Activated naive CD4-positive, alpha-beta T cell treated with anti-CD3 and anti-CD28 coated beads, Interleukin-2, amount 50 U/mL, for 24 hours (primary cell): ENCODE results near the gene NR3C1.

Source experiments
- H3K27ac Mint-ChIP-seq: one replicate; pipeline ENCODE4 v1.8.0; 2021; ENCODE audit warnings: mild to moderate bottlenecking, mixed read lengths
- H3K27me3 Mint-ChIP-seq: one replicate; pipeline ENCODE4 v1.8.0; 2021; ENCODE audit warnings: mixed read lengths
- H3K36me3 Mint-ChIP-seq: one replicate; pipeline ENCODE4 v1.8.0; 2021; ENCODE audit warnings: mixed read lengths
- H3K4me1 Mint-ChIP-seq: one replicate; pipeline ENCODE4 v1.8.0; 2021; ENCODE audit warnings: mixed read lengths
- H3K4me3 Mint-ChIP-seq: one replicate; pipeline ENCODE4 v1.8.0; 2021; ENCODE audit warnings: mild to moderate bottlenecking, mixed read lengths
- H3K9me3 Mint-ChIP-seq: one replicate; pipeline ENCODE4 v1.8.0; 2021; ENCODE audit warnings: mixed read lengths

The NR3C1 gene

DNA sequence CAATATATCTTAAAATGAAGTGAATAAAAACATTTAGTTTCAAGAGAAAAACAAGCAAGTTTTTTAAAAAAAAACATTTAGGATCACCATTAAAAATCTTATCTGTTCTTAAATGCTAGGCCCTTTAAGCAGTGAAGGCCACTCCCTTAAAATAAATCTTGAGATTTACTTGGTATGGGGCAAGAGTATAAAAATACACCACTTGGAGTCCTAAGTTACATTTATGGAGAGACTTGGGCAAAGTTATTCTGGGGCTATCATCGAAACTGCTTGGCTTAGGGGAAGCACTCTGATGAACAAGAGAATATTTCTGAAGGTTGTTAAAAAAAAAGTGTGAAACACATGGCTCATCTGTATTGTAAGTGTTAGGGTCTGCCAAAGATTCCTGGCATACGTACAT, 97.4 kb downstream of the NR3C1 start:
- Mint-ChIP-seq H3K9me3 (peaks cover 15% of the 10 kb centered on the region), H3K27ac (no peak overlapping the region), H3K4me3 (no peak overlapping the region), H3K27me3 (no peaks in the 10 kb centered on the region), H3K4me1 (peaks cover 38% of the 10 kb centered on the region), H3K36me3 (peaks cover 37% of the 10 kb centered on the region)

DNA sequence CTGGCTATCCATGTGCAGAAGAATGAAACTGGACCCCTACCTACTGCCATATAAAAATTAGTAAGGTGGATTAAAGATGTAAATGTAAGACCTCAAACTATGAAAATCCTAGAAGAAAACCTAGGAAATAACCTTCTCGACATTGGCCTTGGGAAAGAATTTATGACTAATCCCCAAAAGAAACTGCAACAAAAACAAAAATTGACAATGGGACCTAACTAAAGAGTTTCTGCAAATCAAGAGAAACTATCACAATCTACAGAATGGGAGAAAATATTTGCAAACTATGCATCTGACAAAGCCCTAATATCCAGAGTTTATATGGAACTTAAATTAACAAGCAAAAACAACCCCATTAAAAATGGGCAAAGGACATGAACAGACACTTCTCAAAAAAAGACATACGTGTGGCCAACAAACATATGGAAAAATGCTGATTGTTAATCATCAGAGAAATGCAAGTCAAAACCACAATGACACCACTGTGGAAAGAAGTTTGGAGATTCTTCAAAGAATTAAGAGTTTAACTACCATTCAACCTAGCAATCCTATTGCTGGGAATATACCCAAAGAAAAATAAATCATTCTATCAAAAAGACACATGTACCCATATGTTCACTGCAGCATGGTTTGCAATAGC, 98.5 kb downstream of the NR3C1 start:
- peaks cover 15% of the 10 kb centered on the region for H3K9me3 Mint-ChIP-seq
- H3K36me3 Mint-ChIP-seq: peaks cover 40% of the 10 kb centered on the region

DNA sequence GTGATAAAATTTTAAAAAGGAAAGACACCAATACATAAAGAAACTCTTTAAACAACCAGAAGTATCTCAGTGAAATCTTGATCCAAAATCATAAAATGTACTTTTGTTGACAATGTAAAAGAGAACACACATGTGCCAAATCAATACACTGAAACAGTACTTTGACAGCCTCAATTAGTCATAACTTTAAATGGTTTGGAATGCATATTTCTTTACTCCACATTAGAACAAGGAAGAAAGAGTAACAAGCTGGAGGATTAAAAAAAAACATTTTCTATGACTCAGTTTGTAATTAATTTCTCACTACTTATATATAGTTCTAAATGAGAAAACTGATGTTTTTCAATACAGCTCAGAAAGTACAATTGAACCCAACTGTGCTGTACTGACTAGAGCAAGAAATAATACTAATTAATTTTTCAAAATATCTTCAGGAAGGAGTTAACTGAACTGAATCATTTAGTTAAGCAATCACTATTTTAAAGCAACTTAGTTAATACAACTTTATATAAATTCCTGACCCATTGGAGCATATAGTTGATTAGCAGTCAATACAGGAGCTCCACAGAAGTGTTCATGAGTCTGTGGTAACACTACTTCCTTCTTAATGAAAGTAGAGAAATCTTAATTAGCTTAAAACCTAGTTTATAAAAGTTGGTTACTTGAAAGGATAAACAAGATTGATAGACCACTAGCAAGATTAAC, 101.0 kb downstream of the NR3C1 start:
- Mint-ChIP-seq H3K27ac (peak overlapping the region; percentile 62), H3K9me3 (peaks cover 10% of the 10 kb centered on the region), H3K27me3 (no peaks in the 10 kb centered on the region), H3K4me1 (peaks cover 34% of the 10 kb centered on the region), H3K4me3 (no peak overlapping the region), H3K36me3 (peaks cover 31% of the 10 kb centered on the region)

More for the DNA sequence above, 98.5 kb downstream of the NR3C1 start:
- Mint-ChIP-seq H3K4me1 (peaks cover 38% of the 10 kb centered on the region), H3K27ac (peak overlapping the region; percentile 35), H3K27me3 (no peaks in the 10 kb centered on the region), H3K4me3 (no peak overlapping the region)

DNA sequence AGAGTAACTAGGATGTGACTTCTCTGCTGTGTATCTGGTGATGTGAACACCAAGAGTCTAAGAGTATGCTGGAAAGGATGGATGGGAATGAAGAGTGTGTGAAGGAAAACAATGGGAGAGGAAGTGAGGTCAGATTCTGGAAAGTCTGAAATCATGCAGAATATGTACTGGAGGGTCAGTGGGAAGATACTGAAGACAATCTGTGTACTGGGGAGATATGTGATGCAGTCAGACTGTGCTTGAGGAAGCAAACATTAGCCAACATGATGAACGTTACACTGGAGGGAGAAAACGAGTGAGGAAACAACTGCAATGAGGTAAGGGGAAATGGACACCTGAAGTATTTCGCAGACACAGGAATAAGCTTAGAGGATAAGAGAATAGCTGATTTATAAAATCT, 105.7 kb downstream of the NR3C1 start:
- Mint-ChIP-seq H3K4me3 (no peak overlapping the region), H3K27me3 (no peaks in the 10 kb centered on the region), H3K27ac (no peak overlapping the region), H3K36me3 (peaks cover 27% of the 10 kb centered on the region), H3K4me1 (peaks cover 6% of the 10 kb centered on the region), H3K9me3 (no peaks in the 10 kb centered on the region)

DNA sequence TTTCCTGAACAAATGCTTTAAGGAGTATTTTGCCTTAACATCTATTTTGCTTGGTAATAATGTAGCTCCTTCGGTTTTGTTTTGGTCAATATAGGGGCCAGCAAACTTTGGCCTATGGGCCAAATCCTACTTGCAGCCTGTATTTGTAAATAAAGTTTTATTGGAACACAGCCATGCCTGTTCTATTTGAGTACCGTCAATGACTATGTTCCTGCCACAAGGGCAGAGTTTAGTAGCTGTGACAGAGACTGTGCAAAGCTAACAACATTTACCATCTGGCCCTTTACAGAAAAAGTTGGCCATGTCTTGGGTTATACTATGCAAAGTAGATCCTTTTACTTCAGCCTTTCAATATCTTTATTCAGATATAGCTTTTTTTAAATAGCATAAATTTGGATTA, 113.4 kb downstream of the NR3C1 start:
- no peak overlapping the region for H3K27ac Mint-ChIP-seq
- peaks cover 30% of the 10 kb centered on the region for H3K36me3 Mint-ChIP-seq
- H3K4me1 Mint-ChIP-seq: peaks cover 4% of the 10 kb centered on the region
- H3K4me3 Mint-ChIP-seq: no peak overlapping the region
- no peaks in the 10 kb centered on the region for H3K27me3 Mint-ChIP-seq
- no peaks in the 10 kb centered on the region for H3K9me3 Mint-ChIP-seq

DNA sequence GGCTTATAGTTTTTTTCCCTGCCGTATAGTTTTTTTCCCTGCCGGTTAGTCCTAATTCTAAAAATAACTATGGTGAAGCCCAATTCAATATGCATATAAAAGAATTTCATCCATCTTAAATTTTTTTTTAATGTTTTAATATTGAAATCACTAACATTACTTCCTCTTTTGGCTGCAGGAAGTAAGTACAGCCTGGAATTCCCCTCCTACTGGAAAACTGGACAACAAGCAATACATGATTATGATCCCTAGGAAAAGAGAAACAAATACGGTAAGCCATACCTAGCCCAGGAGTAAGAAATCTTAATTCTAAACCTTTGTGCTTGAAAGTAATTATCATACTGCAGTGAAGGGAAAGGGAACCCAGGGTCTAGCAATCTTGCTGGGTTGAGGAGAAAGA, 119.0 kb downstream of the NR3C1 start:
- no peaks in the 10 kb centered on the region for H3K9me3 Mint-ChIP-seq
- H3K27ac Mint-ChIP-seq: no peak overlapping the region
- no peak overlapping the region for H3K4me3 Mint-ChIP-seq
- H3K36me3 Mint-ChIP-seq: peaks cover 34% of the 10 kb centered on the region
- H3K27me3 Mint-ChIP-seq: no peaks in the 10 kb centered on the region
- H3K4me1 Mint-ChIP-seq: no peaks in the 10 kb centered on the region

DNA sequence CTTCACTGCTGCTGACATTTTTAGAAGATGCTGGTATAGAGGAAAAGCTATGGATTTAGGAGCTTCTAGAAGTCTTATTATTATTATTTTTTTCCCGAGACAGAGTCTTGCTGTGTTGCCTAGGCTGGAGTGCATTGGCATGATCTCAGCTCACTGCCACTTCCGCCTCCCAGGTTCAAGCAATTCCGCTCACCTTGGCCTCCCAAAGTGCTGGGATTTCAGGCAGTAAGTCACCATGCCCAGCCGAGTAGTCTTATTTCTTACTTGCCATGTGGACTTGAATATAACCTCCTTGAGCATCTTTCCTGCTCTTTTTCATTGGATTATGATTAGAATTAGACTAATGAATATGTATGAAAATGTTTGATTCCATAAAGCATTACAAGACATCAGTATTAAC, 119.5 kb downstream of the NR3C1 start:
- no peaks in the 10 kb centered on the region for H3K9me3 Mint-ChIP-seq

DNA sequence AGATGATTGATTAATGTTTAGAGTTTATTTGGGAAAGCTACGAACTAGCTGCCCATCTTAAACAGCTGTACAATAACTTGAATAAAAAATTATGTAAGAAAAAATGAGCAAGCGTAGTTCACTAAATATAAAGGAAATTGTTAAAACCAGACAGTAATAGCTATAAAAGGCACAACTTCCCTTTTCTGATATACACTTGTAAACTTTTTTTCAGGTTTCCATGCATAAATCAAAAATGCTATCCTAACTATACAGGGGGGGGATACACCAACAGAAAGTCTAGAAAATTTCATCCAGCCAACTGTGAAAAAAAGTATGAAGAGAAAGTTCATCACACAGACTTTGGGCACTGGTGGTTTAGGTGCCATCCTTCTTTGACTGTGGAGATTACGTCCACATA, 122.3 kb downstream of the NR3C1 start:
- no peak overlapping the region for H3K27ac Mint-ChIP-seq
- no peak overlapping the region for H3K4me3 Mint-ChIP-seq
- no peaks in the 10 kb centered on the region for H3K27me3 Mint-ChIP-seq
- H3K9me3 Mint-ChIP-seq: no peaks in the 10 kb centered on the region
- peaks cover 33% of the 10 kb centered on the region for H3K36me3 Mint-ChIP-seq
- peaks cover 4% of the 10 kb centered on the region for H3K4me1 Mint-ChIP-seq

More for the DNA sequence above, 119.5 kb downstream of the NR3C1 start:
- no peaks in the 10 kb centered on the region for H3K27me3 Mint-ChIP-seq
- H3K4me1 Mint-ChIP-seq: no peaks in the 10 kb centered on the region
- peaks cover 35% of the 10 kb centered on the region for H3K36me3 Mint-ChIP-seq
- no peak overlapping the region for H3K4me3 Mint-ChIP-seq
- H3K27ac Mint-ChIP-seq: no peak overlapping the region

DNA sequence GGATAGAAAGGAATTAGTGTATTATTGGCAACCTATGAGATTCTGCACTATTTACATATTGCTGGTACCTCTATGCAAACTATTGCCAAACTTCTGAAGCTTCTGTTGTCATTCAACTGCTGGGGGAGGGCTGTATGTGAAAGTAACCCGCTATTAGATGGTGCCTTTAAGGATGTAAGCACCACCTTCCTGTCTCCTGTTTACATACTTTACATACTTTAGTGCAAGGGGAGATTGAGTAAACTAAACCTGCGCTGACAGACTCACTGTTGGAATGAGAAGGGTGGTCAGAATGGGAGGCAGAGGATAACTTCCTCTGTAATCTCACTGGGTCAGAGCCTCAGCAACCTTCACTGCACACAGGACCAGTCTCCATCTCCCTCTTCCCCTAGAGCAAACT, 123.8 kb downstream of the NR3C1 start:
- Mint-ChIP-seq H3K4me3 (no peak overlapping the region), H3K27ac (no peak overlapping the region), H3K27me3 (no peaks in the 10 kb centered on the region), H3K4me1 (peaks cover 12% of the 10 kb centered on the region), H3K9me3 (no peaks in the 10 kb centered on the region), H3K36me3 (peaks cover 32% of the 10 kb centered on the region)

DNA sequence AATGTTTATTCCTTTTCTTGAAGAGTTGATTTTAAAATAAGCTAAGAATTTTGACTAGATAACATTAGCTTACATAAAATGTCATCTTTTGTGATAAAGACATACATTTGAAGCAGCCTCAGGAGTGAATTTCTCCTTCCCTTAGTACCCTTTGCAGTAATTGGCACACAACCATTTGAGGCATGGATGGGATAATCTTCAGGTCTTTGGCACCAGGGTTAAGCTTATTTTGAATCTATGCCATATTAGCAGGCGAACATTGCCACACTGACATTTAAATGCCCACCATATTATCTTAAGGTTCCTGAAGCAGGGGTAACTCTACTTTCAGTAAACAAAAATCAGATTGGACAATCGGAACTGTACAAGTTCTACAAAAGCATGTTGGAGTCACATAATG, 126.0 kb downstream of the NR3C1 start:
- Mint-ChIP-seq H3K36me3 (peaks cover 21% of the 10 kb centered on the region), H3K4me1 (peaks cover 12% of the 10 kb centered on the region), H3K4me3 (no peak overlapping the region), H3K27ac (no peak overlapping the region), H3K9me3 (no peaks in the 10 kb centered on the region), H3K27me3 (no peaks in the 10 kb centered on the region)

DNA sequence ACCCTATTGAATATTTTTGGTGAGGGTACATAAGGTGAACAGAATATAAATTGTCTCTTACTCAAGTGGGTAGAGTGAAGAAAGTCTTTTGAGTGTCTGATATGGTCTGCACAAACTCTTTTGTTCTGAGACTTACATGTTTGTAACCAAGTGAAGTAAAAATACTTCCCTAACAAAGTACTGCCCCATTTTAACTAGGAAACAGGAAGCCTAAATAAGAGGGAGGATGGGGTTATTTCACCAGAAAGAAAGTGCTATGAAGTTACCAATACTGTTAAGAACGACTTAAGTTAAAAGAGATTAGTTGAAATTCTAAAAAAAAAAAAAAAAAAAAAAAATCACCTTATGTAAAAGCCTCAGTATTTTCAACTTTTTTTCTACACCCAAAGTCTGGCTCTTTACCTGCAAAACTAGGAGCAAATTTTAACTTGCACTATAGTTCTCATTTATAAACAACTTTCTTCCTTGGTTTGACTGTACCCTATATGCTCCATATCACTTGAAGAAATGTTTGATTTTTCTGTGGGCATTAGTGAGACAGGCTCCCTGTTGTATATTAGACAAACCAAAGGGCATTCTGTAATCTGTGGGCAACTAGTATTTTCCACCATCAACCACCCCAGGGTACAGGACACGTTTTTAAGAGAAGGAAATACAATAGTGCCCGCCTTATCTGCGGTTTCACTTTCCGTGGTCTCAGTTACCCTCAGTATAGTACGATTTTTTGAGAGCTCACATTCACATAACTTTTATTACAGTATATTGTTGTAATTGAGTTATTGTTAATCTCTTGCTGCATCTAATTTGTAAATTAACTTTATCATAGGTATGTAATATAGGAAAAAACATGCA, 127.7 kb downstream of the NR3C1 start:
- Mint-ChIP-seq H3K27ac (no peak overlapping the region), H3K27me3 (no peaks in the 10 kb centered on the region), H3K4me3 (no peak overlapping the region), H3K4me1 (peaks cover 12% of the 10 kb centered on the region), H3K9me3 (no peaks in the 10 kb centered on the region), H3K36me3 (peaks cover 16% of the 10 kb centered on the region)

DNA sequence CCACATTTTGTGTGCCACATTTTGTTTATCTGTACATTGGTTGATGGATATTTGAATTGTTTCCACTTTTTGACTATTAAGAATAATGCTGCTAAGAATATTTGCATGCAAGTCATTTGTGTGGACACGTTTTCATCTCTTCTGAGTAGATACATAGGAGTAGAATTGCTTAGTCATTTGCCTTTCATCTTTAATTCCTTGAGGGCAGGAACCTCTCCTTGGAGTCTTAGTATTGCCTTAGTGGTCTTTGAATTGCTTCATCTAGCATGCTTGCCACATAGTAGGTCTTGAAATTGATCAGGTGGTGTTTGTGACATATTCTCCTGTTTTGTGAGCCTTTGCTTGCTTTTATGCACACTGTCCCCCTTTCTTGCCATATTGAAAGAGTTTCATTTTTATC, 128.5 kb downstream of the NR3C1 start:
- Mint-ChIP-seq H3K27ac (no peak overlapping the region), H3K9me3 (peaks cover under 1% of the 10 kb centered on the region), H3K4me3 (no peak overlapping the region), H3K36me3 (peaks cover 15% of the 10 kb centered on the region), H3K27me3 (no peaks in the 10 kb centered on the region), H3K4me1 (peaks cover 12% of the 10 kb centered on the region)

DNA sequence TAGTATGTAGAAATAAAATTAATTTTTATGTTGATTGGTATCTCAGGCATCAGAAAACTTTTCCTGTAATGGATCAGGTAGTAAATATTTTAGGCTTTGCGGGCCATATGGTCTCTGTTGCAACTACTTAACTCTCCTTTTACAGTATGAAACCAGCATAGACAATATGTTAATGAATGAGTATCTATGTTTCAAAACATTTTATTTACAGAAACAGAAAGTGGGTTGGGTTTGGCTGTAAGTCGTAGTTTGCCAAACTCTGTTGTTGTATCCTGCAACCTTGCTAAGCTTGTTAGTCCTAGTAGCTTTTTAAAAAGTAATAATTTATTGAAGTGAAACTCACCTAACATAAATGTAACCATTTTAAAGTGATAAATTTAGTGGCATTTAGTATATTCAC, 132.1 kb downstream of the NR3C1 start:
- H3K4me3 Mint-ChIP-seq: no peak overlapping the region
- H3K36me3 Mint-ChIP-seq: peaks cover 13% of the 10 kb centered on the region
- peaks cover 22% of the 10 kb centered on the region for H3K9me3 Mint-ChIP-seq
- no peaks in the 10 kb centered on the region for H3K27me3 Mint-ChIP-seq
- H3K4me1 Mint-ChIP-seq: peaks cover 10% of the 10 kb centered on the region
- no peak overlapping the region for H3K27ac Mint-ChIP-seq

DNA sequence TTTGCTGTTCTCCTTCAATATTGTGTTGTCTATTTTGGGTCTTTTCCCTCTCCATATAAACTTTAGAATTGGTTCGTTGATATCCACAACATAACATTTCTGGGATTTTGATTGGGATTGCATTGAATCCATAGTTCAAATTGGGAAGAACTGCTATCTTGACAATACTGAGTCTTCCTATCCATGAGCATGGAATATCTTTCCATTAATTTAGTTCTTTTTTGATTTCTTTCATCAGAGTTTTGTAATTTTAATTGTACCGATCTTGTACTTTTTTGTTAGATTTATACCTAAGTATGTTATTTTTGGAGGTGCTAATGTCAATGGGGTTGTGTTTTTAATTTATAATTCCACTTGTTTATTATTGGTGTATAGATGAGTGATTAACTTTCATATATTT, 135.1 kb downstream of the NR3C1 start:
- H3K27ac Mint-ChIP-seq: no peak overlapping the region
- H3K36me3 Mint-ChIP-seq: peaks cover 10% of the 10 kb centered on the region
- no peak overlapping the region for H3K4me3 Mint-ChIP-seq
- H3K4me1 Mint-ChIP-seq: no peaks in the 10 kb centered on the region
- H3K9me3 Mint-ChIP-seq: peaks cover 22% of the 10 kb centered on the region
- H3K27me3 Mint-ChIP-seq: no peaks in the 10 kb centered on the region

DNA sequence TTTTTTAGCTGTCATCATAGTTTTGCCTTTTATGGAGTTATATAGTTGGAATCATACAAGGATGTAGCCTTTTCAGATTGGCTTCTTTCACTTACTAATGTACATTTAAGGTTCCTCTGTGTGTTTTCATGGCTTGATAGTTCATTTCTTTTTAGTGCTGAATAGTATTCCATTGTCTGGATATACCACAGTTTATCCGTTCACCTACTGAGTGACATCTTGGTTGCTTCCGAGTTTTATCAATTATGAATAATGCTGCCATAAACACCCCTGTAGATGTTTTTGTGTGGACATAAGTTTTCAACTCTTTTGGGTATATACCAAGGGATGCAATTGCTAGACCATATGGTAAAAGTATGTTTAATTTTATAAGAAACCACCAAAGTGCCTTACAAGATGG, 136.3 kb downstream of the NR3C1 start:
- Mint-ChIP-seq H3K27ac (no peak overlapping the region), H3K4me1 (peaks cover under 1% of the 10 kb centered on the region), H3K36me3 (peaks cover 8% of the 10 kb centered on the region), H3K9me3 (peaks cover 22% of the 10 kb centered on the region), H3K4me3 (no peak overlapping the region), H3K27me3 (no peaks in the 10 kb centered on the region)

DNA sequence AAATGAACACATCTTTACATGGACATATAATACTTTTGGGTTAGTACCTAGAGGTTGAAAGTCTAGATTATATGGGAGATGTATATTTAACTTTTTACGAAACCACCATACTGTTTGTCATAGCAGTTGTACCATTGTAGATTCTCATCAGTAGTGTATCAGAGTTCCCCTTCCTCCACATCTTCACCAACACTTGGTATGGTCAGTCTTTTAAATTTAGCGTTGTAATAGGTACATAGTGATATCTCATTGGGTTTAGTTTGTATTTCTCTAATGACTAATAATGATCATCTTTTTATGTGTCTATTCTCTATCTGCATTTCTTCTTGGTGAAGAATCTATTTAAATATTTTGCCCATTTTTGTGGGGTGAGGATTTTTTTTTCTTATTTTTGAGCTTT, 137.5 kb downstream of the NR3C1 start:
- Mint-ChIP-seq H3K27me3 (no peaks in the 10 kb centered on the region), H3K4me1 (peaks cover 8% of the 10 kb centered on the region), H3K4me3 (no peak overlapping the region), H3K27ac (no peak overlapping the region), H3K36me3 (peaks cover 8% of the 10 kb centered on the region), H3K9me3 (peaks cover 22% of the 10 kb centered on the region)
